ENCODE results near the gene MCFD2.
"Not testable (repeated sequence)": the region's sequence is repeated elsewhere in the genome, so short reads cannot be mapped to it uniquely, and the experiment has no call there.

The MCFD2 gene

GRCh38 chr2:46902465-46902864 lies 13.1 kb downstream of the MCFD2 start:
- no peak for DNase-seq (ENCODE audit: low read depth in 3 of 3)

GRCh38 chr2:46901611-46902010 lies 14.0 kb downstream of the MCFD2 start:
- DNase-seq (ENCODE audit: low read depth in 3 of 3), result no peak

- no peak for DNase-seq (ENCODE audit: low read depth in 3 of 3)
Measured at GRCh38 chr2:46900381-46900780, 15.2 kb downstream of the MCFD2 start.

- no peak for DNase-seq (ENCODE audit: low read depth in 3 of 3)
Measured at GRCh38 chr2:46899053-46899452, 16.6 kb downstream of the MCFD2 start.

- DNase-seq (ENCODE audit: low read depth in 3 of 3), result no peak
Measured at GRCh38 chr2:46898024-46898423, 17.6 kb downstream of the MCFD2 start.

GRCh38 chr2:46893269-46893939 lies 22.2 kb downstream of the MCFD2 start:
- no peak for DNase-seq (ENCODE audit: low read depth in 3 of 3)

GRCh38 chr2:46891956-46892553 lies 23.6 kb downstream of the MCFD2 start:
- DNase-seq (ENCODE audit: low read depth in 3 of 3), result no peak

GRCh38 chr2:46888421-46888952 lies 27.1 kb downstream of the MCFD2 start:
- no peak for DNase-seq (ENCODE audit: low read depth in 3 of 3)

- no peak for DNase-seq (ENCODE audit: low read depth in 3 of 3)
Measured at GRCh38 chr2:46887028-46887885, 28.3 kb downstream of the MCFD2 start.

- no peak for DNase-seq (ENCODE audit: low read depth in 3 of 3)
Measured at GRCh38 chr2:46886268-46887027, 29.2 kb downstream of the MCFD2 start.

- DNase-seq (ENCODE audit: low read depth in 3 of 3), result no peak
Measured at GRCh38 chr2:46885376-46885775, 30.2 kb downstream of the MCFD2 start.

- no peak for DNase-seq (ENCODE audit: low read depth in 3 of 3)
Measured at GRCh38 chr2:46879511-46879910, 36.1 kb downstream of the MCFD2 start.

GRCh38 chr2:46878886-46879285 lies 36.7 kb downstream of the MCFD2 start:
- DNase-seq (ENCODE audit: low read depth in 3 of 3), result no peak

- DNase-seq (ENCODE audit: low read depth in 3 of 3), result no peak
Measured at GRCh38 chr2:46878240-46878877, 37.2 kb downstream of the MCFD2 start.

- no peak for DNase-seq (ENCODE audit: low read depth in 3 of 3)
Measured at GRCh38 chr2:46877619-46878113, 37.9 kb downstream of the MCFD2 start.

GRCh38 chr2:46876741-46877384 lies 38.7 kb downstream of the MCFD2 start:
- no peak for DNase-seq (ENCODE audit: low read depth in 3 of 3)

GRCh38 chr2:46875962-46876689 lies 39.5 kb downstream of the MCFD2 start:
- not testable (repeated sequence) for DNase-seq (ENCODE audit: low read depth in 3 of 3)

- no peak for DNase-seq (ENCODE audit: low read depth in 3 of 3)
Measured at GRCh38 chr2:46875226-46875899, 40.2 kb downstream of the MCFD2 start.

- DNase-seq (ENCODE audit: low read depth in 3 of 3), result no peak
Measured at GRCh38 chr2:46874236-46874929, 41.2 kb downstream of the MCFD2 start.

Data from stimulated activated CD4-positive, alpha-beta T cell treated with anti-CD3 and anti-CD28 coated beads, TNF-alpha, amount 100 ng/mL, for 48 hours (primary cell).